HG03575 (cell line): Measurements from ENCODE around the gene YWHAE.
"Not testable (repeated sequence)": the region's sequence is repeated elsewhere in the genome, so short reads cannot be mapped to it uniquely, and the experiment has no call there.

Experiments used
- ATAC-seq: cut with Tn5 transposase; IDR thresholded peaks from one replicate; pipeline ENCODE4 v1.9.1; 2021; ENCODE audit not compliant: unreplicated experiment, insufficient number of reproducible peaks, low FRiP score; ENCODE audit errors: extremely low read depth

Gene YWHAE

GRCh38 chr17:1399679-1400512 is at the start of gene YWHAE:
Gene YWHAE (minus strand): TSS chr17:1400222. CDS start chr17:1400110, 112 bp downstream.
- peak; percentile 43 for ATAC-seq

- no peak for ATAC-seq
Measured at GRCh38 chr17:1449412-1449967, 49.5 kb upstream of the YWHAE start.

DNA sequence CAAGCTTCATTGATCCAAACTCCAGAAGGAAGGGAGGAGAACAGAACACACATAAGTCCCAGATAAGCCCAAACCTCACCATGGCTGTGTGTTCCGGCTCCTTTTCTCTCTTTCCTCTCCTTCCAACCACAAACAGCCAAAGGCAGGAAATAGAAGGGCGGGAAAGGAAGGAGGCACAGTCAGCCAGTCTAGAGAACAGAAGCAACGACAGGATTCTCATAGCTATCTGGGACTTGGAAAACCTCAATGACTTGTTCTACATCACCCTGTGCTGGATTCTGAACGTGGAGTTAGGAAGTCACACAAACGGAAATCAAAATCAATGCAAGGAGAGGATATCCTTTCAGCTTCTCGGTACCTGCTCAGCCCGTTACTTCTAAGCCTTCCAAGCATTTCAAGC is 47.0 kb upstream of the YWHAE start:
- no peak for ATAC-seq

GRCh38 chr17:1446201-1446600 is 46.2 kb upstream of the YWHAE start:
- ATAC-seq: no peak

GRCh38 chr17:1445695-1446094 is 45.7 kb upstream of the YWHAE start:
- ATAC-seq: not testable (repeated sequence)

DNA sequence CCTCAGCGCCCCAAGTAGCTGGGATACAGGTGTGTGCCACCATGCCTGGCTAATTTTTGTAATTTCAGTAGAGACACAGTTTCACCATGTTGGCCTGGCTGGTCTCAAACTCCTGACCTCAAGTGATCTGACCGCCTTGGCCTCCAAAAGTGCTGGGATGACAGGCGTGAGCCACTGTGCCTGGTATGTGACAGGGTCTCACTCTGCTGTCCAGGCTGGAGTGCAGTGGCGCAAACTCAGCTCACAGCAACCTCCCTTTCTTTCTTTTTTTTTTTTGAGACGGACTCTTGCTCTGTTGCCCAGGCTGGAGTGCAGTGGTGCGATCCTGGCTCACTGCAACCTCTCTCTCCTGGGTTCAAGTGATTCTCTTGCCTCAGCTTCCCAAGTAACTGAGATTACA is 42.7 kb upstream of the YWHAE start:
- not testable (repeated sequence) for ATAC-seq

GRCh38 chr17:1442187-1442586 is 42.2 kb upstream of the YWHAE start:
- ATAC-seq: no peak

- no peak for ATAC-seq
Measured at GRCh38 chr17:1440921-1441320, 40.9 kb upstream of the YWHAE start.

- ATAC-seq: no peak
Measured at GRCh38 chr17:1438593-1439083, 38.6 kb upstream of the YWHAE start.

DNA sequence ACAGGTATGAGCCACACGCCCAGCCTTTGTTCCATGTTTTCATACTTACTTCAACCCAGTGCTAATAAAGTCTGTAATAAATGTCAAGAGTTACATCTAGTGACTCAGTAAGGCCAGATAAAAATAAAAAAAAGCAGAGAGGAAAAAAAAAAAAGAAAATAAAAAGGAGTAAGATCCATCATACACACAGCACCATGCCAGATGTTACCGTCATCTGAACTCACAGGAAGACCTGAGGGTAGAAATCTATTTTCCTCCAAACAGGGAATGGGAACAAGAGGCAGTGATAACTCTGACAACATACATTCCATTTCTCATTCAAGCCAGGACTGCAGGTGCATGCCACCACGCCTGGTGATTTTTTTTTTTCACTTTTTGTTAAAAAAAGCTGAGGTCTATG is 35.3 kb upstream of the YWHAE start:
- ATAC-seq: no peak

GRCh38 chr17:1434150-1434549 is 34.1 kb upstream of the YWHAE start:
- ATAC-seq: no peak

DNA sequence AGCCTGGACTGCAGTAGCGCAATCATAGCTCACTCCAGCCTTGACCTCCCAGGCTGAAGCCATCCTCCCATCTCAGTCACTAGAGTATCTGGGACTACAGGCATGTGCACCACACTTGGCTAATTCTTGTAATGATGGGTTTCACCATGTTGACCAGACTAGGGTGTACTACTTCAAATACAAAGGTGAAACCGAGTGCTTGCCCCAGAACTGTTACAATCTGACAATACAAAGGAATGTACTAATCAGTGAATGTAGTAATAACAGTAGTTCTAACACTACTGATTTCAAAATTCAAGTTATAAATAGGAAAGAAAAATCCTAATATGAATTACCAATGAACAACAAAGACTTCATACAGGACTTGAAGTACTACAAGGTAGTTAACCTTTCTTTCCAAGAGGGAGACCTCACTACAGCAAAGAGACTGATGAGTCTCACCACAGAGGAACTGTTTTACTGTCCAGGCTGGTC is 31.6 kb upstream of the YWHAE start:
- ATAC-seq: no peak

DNA sequence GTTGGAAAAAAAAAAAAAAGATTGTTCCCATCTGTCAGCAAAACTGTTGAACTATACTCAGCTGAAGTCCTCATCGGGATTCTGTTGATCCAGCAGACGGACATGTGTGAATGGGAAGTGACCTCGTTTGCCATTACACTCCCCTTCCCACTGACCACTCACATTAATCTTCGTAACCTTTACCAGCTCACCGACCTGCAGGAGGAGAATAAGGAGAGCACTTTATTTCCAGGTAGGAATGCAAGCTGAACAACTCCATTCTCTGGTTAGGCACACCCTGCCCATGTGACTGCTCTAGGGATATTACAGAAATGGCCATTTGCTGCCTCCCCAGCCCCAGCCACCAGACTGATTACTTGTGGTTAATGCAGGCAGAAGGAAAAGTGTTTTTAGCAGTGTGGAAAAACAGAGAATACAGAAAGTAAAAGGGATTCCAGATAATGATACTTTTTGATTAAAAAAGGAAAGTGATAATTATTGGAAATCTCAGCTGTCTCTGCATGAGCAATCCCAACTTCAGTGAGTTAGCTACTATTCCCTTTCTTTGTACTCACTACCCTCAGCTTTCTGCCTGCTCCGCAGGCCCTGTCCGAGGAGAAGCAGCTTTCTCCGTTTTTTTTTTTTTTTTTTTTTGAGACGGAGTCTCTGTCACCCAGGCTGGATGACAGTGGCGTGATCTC is 23.6 kb upstream of the YWHAE start:
- ATAC-seq: no peak

DNA sequence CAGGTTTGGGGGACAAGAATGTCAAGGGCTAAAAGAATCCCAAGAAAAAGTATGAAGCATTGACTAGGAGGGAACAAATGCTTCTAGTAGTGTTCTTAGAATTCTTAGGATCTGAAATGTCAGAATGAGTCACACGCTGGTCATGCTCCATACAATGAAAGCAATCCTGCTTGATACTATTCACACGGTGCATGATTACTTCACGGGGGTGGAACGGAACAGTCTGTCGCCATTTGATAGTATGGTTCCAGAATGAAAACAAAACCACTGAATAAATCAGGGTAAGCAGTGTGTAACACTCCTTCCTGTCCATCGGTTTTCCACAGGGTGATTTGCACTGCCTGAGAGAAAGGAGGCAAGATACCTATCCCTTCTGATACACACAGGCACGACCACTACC is 22.9 kb upstream of the YWHAE start:
- ATAC-seq: no peak

DNA sequence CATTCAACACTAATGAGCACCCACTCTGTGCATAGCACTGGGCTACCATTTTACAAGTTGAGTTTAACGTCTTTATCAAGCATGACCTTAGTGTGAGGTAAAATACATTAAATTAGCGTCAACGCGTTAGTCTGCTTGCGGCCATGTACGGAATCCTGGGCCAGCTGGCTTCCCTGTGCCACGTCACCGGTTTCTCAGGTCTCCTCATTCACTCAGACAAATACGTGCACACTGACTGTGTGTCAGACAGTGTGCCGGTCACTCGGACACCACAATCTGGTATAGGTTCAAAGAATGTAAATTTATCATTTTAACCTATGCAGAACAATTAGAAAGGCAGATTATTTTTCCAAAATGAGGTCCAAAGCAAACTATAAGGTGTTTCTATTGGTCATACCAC is 21.4 kb upstream of the YWHAE start:
- no peak for ATAC-seq

DNA sequence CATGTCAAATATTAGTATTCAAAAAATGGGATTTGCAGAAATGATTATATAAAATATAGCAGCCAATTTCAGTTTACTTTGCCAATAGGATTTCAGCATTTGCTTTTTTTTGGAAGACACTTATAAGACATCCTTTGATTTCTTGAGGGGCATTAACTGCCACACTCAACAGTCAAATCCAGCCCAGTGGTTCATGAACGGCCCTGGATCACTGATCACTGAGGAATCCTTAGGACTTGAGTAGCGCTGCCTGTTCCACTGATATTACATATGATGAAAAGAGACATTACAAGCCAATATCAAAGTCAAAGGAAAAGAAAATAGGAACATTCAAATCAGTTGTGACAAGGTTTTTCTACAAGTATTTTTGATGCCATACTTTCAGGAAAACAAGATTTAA is 21.0 kb upstream of the YWHAE start:
- no peak for ATAC-seq

DNA sequence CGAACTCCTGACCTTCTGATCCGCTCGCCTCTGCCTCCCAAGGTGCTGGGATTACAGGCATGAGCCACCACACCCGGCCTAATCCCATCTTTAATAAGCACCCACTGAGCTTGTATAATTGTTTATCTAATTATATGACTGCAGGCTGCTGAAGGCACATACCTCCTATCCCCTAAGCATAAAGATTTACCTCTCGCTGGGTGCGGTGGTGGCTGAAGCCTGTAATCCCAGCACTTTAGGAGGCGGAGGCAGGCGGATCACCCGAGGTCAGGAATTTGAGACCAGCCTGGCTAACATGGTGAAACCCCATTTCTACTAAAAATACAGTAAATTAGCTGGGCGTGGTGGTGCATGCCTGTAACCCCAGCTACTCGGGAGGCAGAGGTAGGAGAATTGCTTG is 20.1 kb upstream of the YWHAE start:
- no peak for ATAC-seq

DNA sequence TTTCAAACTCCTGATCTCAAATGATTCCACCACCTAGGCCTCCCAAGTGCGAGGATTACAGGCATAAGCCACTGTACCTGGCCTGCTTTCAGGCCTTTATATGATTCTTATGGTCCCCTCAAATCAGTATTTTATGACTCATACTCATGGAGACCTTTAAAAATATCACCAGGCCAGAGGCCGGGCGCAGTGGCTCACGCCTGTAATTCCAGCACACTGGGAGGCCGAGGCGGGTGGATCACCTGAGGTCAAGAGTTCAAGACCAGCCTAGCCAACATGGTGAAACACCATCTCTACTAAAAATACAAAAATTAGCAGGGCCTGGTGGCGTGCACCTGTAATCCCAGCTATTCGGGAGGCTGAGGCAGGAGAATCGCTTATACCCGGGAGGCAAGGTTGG is 18.5 kb upstream of the YWHAE start:
- not testable (repeated sequence) for ATAC-seq

DNA sequence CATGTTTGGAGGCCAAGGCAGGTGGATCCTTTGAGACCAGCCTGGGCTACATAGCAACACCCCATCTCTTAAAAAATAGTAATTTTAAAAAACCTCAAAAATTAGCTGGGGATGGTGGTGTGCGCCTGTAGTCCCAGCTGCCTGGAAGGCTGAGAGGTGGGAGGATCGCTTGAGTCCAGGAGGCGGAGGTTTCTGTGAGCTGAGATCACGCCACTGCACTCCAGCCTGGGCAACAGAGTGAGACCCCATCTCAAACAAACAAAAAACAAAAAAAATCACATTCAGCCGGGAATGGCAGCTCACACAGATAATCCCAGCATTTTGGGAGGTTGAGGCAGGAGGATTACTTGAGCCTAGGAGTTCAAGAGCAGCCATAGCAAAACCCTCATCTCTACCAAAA is 16.4 kb upstream of the YWHAE start:
- ATAC-seq: no peak

- no peak for ATAC-seq
Measured at GRCh38 chr17:1414634-1415033, 14.6 kb upstream of the YWHAE start.
